GM10248 (cell line): ENCODE measurements around the gene ASGR1.
"Not testable (repeated sequence)": the region's sequence is repeated elsewhere in the genome, so short reads cannot be mapped to it uniquely, and the experiment has no call there.

ENCODE experiments used
- CTCF ChIA-PET: fragments of 300-600 bp; sonication (Branson Sonifier 250); formaldehyde crosslinking; extraction: SDS; loops from one replicate; lab custom pipeline; 2021; ENCODE audit warnings: antibody characterized with exemption; lab: Yijun Ruan, JAX
- POLR2A ChIA-PET: fragments of 350-650 bp; sonication (Branson Sonifier 250); formaldehyde crosslinking; extraction: SDS; loops from one replicate; lab custom pipeline; 2020; ENCODE audit warnings: antibody characterized with exemption; lab: Yijun Ruan, JAX
- DNase-seq: peaks from one replicate; pipeline ENCODE4 v3.0.0; 2012; ENCODE audit errors: extremely low spot score
- TF ChIP-seq, protein P1 (sequence below): IDR thresholded peaks from 2 replicates; pipeline ENCODE4 v1.5.1; 2012; ENCODE audit warnings: mild to moderate bottlenecking, low read depth; ENCODE audit errors: extremely low read depth, missing control alignments, control extremely low read depth

Gene ASGR1

DNA sequence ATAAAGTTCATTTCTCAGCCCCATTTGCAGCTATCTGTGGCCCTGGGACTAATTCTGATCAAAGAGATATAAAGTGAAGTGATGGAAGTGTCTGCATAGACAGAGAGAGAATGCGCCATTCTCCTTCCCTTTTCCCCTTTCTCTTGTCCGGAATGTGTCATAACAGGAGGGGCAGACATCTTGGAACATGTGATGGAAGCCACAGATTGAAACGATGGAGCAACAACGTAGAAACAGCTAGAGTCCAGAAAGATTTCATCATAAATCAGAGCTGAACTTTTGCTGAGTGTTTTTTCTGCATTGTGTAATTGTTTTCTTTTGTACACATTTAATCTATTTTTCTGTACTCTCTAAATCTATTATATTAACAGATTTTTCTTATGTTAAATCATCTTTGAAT lies 11.3 kb downstream of the ASGR1 start:
- CTCF ChIA-PET, result interaction anchor here (1.8 kb wide), 1 partner anchor 10 kb away, joined by 8 read pairs; no protein-coding TSS in a partner anchor
- no peak for DNase-seq
- TF ChIP-seq, protein P1, sequence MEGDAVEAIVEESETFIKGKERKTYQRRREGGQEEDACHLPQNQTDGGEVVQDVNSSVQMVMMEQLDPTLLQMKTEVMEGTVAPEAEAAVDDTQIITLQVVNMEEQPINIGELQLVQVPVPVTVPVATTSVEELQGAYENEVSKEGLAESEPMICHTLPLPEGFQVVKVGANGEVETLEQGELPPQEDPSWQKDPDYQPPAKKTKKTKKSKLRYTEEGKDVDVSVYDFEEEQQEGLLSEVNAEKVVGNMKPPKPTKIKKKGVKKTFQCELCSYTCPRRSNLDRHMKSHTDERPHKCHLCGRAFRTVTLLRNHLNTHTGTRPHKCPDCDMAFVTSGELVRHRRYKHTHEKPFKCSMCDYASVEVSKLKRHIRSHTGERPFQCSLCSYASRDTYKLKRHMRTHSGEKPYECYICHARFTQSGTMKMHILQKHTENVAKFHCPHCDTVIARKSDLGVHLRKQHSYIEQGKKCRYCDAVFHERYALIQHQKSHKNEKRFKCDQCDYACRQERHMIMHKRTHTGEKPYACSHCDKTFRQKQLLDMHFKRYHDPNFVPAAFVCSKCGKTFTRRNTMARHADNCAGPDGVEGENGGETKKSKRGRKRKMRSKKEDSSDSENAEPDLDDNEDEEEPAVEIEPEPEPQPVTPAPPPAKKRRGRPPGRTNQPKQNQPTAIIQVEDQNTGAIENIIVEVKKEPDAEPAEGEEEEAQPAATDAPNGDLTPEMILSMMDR, result no peak
- POLR2A ChIA-PET, result no interaction called here

DNA sequence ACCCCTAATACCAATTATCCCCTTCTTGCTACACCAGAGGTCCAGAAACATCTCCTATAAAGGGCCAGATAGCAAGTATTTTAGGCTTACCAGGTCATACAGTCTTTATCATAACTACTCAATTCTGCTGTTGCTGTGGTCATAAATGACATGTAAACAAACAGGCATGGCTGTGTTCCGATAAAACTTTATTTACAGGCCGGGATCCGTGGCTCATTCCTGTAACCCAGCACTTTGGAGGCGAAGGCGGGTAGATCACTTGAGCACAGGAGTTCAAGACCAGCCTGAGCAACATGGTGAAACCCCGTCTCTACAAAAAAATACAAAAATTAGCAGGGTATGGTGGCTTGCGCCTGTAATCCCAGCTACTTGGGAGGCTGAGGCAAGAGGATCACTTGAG lies 12.3 kb downstream of the ASGR1 start:
- POLR2A ChIA-PET, result no interaction called here
- CTCF ChIA-PET, result interaction anchor here (1.8 kb wide), 1 partner anchor 11 kb away, joined by 8 read pairs; no protein-coding TSS in a partner anchor
- TF ChIP-seq, protein P1, result no peak
- no peak for DNase-seq

GRCh38 chr17:7159571-7159970 lies 19.6 kb downstream of the ASGR1 start:
- POLR2A ChIA-PET, CTCF ChIA-PET: not testable (repeated sequence)

GRCh38 chr17:7158424-7158823 lies 20.7 kb downstream of the ASGR1 start:
- POLR2A ChIA-PET, DNase-seq: not testable (repeated sequence)
- CTCF ChIA-PET, result interaction anchor here (1.3 kb wide), 1 partner anchor 19 kb away, joined by 5 read pairs; no protein-coding TSS in a partner anchor

More at GRCh38 chr17:7159571-7159970, 19.6 kb downstream of the ASGR1 start:
- DNase-seq, result not testable (repeated sequence)

GRCh38 chr17:7156342-7156940 lies 22.7 kb downstream of the ASGR1 start:
- TF ChIP-seq, protein P1, result no peak
- DNase-seq, result no peak
- POLR2A ChIA-PET, result no interaction called here
- CTCF ChIA-PET, result interaction anchor here (0.7 kb wide), 1 partner anchor 84 kb away, joined by 3 read pairs; no protein-coding TSS in a partner anchor

DNA sequence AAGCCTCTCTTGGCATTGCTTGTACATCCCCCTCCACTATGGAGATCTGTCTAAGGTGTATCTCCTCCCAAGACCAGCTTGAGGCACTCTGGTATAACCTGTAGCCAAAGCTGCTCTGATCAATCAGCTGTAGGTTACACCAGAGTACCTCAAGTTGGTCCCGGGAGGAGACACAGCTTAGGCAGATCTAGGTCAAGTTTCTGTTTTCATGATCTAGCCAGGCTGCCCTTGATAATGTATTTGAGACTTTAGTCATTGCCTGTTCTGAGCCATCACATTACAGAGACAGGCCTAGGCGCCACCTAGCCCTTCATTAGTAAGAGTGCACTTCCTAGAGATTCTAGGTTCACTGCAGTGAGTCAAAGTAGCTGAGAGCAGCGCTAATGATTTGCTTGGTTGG lies 31.4 kb downstream of the ASGR1 start:
- TF ChIP-seq, protein P1, result peak; percentile 5
- DNase-seq, result no peak
- CTCF ChIA-PET, result interaction anchor here (1.0 to 2.8 kb wide), 3 partner anchors 11 to 102 kb away, joined by 3 to 8 read pairs (median 4); no protein-coding TSS in a partner anchor
- POLR2A ChIA-PET, result no interaction called here

DNA sequence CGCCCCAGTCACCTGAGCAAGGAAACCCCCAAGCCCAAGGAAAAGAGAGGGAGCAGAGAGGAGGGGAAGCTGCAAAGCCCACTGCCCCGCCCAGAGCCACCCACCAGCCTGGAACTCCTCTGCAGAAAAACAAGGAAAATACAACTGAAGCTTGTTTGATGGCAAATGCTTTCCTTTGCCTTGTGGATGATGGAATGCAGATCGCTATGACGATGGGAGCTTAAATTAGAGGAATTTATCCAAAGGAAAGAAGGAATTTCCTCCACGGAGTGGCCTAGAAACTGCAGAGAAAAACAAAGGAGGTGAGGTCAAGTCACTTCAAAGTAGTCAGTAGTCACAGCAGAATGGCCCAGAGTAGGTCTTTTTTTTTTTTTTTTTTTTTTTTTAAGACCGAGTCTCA lies 33.1 kb downstream of the ASGR1 start:
- TF ChIP-seq, protein P1, result no peak
- ChIA-PET CTCF (interaction anchor here (1.7 to 2.8 kb wide), 2 partner anchors 32 to 100 kb away, joined by 5 to 8 read pairs; no protein-coding TSS in a partner anchor), POLR2A (interaction anchor here (0.6 kb wide), 1 partner anchor 135 kb away, joined by 3 read pairs; no protein-coding TSS in a partner anchor)
- DNase-seq, result no peak
